Hepatocyte (in vitro differentiated cells): Measurements from ENCODE around the gene SIGLEC7. TPM values are rescaled to one million over a fixed set of nuclear protein-coding genes. Genes with fewer than 3 reads are reported as not detected.

Experiments used
- DNase-seq: peaks from one replicate; pipeline ENCODE4 v3.0.0-alpha.2; 2016; ENCODE audit warnings: low spot score
- H2AFZ ChIP-seq: fragments of 200-600 bp; sonication (generic); 2 replicates; pipeline ENCODE4 v1.6.0; 2016; ENCODE audit warnings: antibody characterized with exemption, mild to moderate bottlenecking
- H3K27ac ChIP-seq: fragments of 200-600 bp; sonication (generic); 2 replicates; pipeline ENCODE4 v1.5.1; 2016; ENCODE audit warnings: mild to moderate bottlenecking
- H3K27me3 ChIP-seq: fragments of 200-600 bp; sonication (generic); 2 replicates; pipeline ENCODE4 v1.6.1; 2016
- H3K36me3 ChIP-seq: fragments of 200-600 bp; sonication (generic); replicated peaks from 2 replicates; pipeline ENCODE4 v1.5.1; 2016; ENCODE audit warnings: low read depth; ENCODE audit not compliant: insufficient read depth
- H3K4me1 ChIP-seq: fragments of 200-600 bp; sonication (generic); 2 replicates; pipeline ENCODE4 v1.5.1; 2016; ENCODE audit warnings: mild to moderate bottlenecking, moderate library complexity; ENCODE audit not compliant: insufficient read depth
- H3K4me2 ChIP-seq: fragments of 200-600 bp; sonication (generic); 2 replicates; pipeline ENCODE4 v1.6.0; 2016
- H3K4me3 ChIP-seq: fragments of 200-600 bp; sonication (generic); 2 replicates; pipeline ENCODE4 v1.5.1; 2016; ENCODE audit warnings: mild to moderate bottlenecking
- H3K79me2 ChIP-seq: fragments of 200-600 bp; sonication (generic); 2 replicates; pipeline ENCODE4 v1.6.0; 2017; ENCODE audit warnings: mild to moderate bottlenecking
- H3K9me2 ChIP-seq: fragments of 200-600 bp; sonication (generic); replicated peaks from 2 replicates; pipeline ENCODE4 v1.6.0; 2017; ENCODE audit warnings: mild to moderate bottlenecking; ENCODE audit not compliant: insufficient read depth
- H3K9me3 ChIP-seq: fragments of 200-600 bp; sonication (generic); 2 replicates; pipeline ENCODE4 v1.5.1; 2016; ENCODE audit warnings: low read depth, mild to moderate bottlenecking
- H4K20me1 ChIP-seq: fragments of 200-600 bp; sonication (generic); 2 replicates; pipeline ENCODE4 v1.6.0; 2016; ENCODE audit warnings: mild to moderate bottlenecking; ENCODE audit not compliant: insufficient read depth, poor library complexity, severe bottlenecking
- EZH2 ChIP-seq: fragments of 200-600 bp; sonication (generic); IDR thresholded peaks from 2 replicates; pipeline ENCODE4 v1.6.1; 2016; ENCODE audit warnings: antibody characterized with exemption, mild to moderate bottlenecking, borderline replicate concordance
- EZH2phosphoT487 ChIP-seq: fragments of 200-600 bp; sonication (generic); IDR thresholded peaks from one replicate; pipeline ENCODE4 v1.6.1; 2018; ENCODE audit warnings: antibody characterized with exemption, mild to moderate bottlenecking, low read depth, moderate library complexity; ENCODE audit not compliant: unreplicated experiment, severe bottlenecking
- WGBS: methylation state at CpG from one replicate; pipeline ENCODE4 v1.1.6; 2016; ENCODE audit warnings: low lambda C conversion rate; ENCODE audit errors: missing lambda C conversion rate; 5-methylcytosine and 5-hydroxymethylcytosine counted together
- polyA plus RNA-seq: library from polyadenylated mRNA; unstranded; fragments of >200 nt; fragmentation: Nextera tagmentation; extraction: Ambion mirVana; gene quantifications from 2 replicates; pipeline ENCODE4 v1.2.1, GENCODE V29; 2016
- total RNA-seq: library from RNA; depleted of rRNA; stranded (reverse); fragments of >200 nt; gene quantifications from 2 replicates; pipeline ENCODE4 v1.2.3, GENCODE V29; 2014
- TF ChIP-seq, protein P1 (sequence below): fragments of 200-600 bp; sonication (generic); IDR thresholded peaks from 2 replicates; pipeline ENCODE4 v1.5.1; 2016; ENCODE audit warnings: antibody characterized with exemption, mild to moderate bottlenecking; ENCODE audit not compliant: poor library complexity

SIGLEC7 gene
- total RNA-seq (0.53 and 0.84 TPM in 2 replicates), polyA plus RNA-seq (0.24 and 0.72 TPM in 2 replicates)

DNA sequence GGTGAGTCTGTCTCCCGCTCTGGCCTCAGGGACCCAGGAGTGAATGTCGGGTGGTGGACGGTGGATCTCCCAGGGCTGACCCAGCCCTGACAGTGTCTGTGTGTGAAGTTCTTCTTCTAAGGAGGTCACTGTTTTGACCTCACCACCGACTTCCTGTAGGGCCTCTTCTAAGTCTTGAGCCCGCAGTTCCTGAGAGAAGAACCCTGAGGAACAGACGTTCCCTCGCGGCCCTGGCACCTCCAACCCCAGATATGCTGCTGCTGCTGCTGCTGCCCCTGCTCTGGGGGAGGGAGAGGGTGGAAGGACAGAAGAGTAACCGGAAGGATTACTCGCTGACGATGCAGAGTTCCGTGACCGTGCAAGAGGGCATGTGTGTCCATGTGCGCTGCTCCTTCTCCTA, at the start of gene SIGLEC7:
Gene SIGLEC7, plus strand, starts transcription at position 183 of the 400 bp plus-strand sequence. Its CDS starts 69 bp downstream, at position 252.
- H3K9me3 ChIP-seq = no peaks in the 10 kb centered on the region
- H3K27ac ChIP-seq = no peak within 1 kb of the TSS
- no peaks in the 10 kb centered on the region for H3K9me2 ChIP-seq
- no peaks in the 10 kb centered on the region for H4K20me1 ChIP-seq
- no peaks in the 10 kb centered on the region for H3K27me3 ChIP-seq
- no peak within 1 kb of the TSS for H2AFZ ChIP-seq
- H3K36me3 ChIP-seq = no peaks in the 10 kb centered on the region
- 83% methylated on average over 11 of the region's 14 CpGs for WGBS
- no peak within 1 kb of the TSS for H3K4me2 ChIP-seq
- no peaks in the 10 kb centered on the region for H3K79me2 ChIP-seq
- H3K4me3 ChIP-seq = no peak within 1 kb of the TSS
- TF ChIP-seq EZH2phosphoT487 (no peak), EZH2 (no peak)
- TF ChIP-seq, protein P1, sequence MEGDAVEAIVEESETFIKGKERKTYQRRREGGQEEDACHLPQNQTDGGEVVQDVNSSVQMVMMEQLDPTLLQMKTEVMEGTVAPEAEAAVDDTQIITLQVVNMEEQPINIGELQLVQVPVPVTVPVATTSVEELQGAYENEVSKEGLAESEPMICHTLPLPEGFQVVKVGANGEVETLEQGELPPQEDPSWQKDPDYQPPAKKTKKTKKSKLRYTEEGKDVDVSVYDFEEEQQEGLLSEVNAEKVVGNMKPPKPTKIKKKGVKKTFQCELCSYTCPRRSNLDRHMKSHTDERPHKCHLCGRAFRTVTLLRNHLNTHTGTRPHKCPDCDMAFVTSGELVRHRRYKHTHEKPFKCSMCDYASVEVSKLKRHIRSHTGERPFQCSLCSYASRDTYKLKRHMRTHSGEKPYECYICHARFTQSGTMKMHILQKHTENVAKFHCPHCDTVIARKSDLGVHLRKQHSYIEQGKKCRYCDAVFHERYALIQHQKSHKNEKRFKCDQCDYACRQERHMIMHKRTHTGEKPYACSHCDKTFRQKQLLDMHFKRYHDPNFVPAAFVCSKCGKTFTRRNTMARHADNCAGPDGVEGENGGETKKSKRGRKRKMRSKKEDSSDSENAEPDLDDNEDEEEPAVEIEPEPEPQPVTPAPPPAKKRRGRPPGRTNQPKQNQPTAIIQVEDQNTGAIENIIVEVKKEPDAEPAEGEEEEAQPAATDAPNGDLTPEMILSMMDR = no peak
- H3K4me1 ChIP-seq = no peaks in the 10 kb centered on the region
- no peak for DNase-seq

GRCh38 chr19:51093101-51093500, 49.0 kb upstream of the SIGLEC7 start:
- H3K36me3 ChIP-seq = no peaks in the 10 kb centered on the region
- no peak overlapping the region for H3K4me3 ChIP-seq
- no peaks in the 10 kb centered on the region for H4K20me1 ChIP-seq
- H3K4me1 ChIP-seq = no peaks in the 10 kb centered on the region
- no peak overlapping the region for H3K27ac ChIP-seq
- H3K79me2 ChIP-seq = no peaks in the 10 kb centered on the region
- DNase-seq = no peak
- TF ChIP-seq, protein P1 = no peak
- no peak for TF ChIP-seq EZH2
- WGBS = 73% methylated on average over 8 of the region's 8 CpGs
- H3K27me3 ChIP-seq = no peaks in the 10 kb centered on the region
- no peaks in the 10 kb centered on the region for H3K9me2 ChIP-seq
- no peak overlapping the region for H3K4me2 ChIP-seq
- no peaks in the 10 kb centered on the region for H3K9me3 ChIP-seq
- no peak overlapping the region for H2AFZ ChIP-seq

- Histone ChIP-seq H3K79me2 (no peaks in the 10 kb centered on the region), H3K4me3 (no peak overlapping the region), H3K9me3 (no peaks in the 10 kb centered on the region), H3K9me2 (no peaks in the 10 kb centered on the region), H2AFZ (no peak overlapping the region), H3K27ac (no peak overlapping the region), H3K4me2 (no peak overlapping the region), H3K27me3 (no peaks in the 10 kb centered on the region), H3K4me1 (no peaks in the 10 kb centered on the region), H3K36me3 (no peaks in the 10 kb centered on the region), H4K20me1 (no peaks in the 10 kb centered on the region)
- WGBS = 80% methylated on average over 22 of the region's 22 CpGs
- no peak for DNase-seq
- no peak for TF ChIP-seq EZH2phosphoT487
- TF ChIP-seq, protein P1 = no peak
- no peak for TF ChIP-seq EZH2
Measured at GRCh38 chr19:51093510-51094345, 48.4 kb upstream of the SIGLEC7 start.
